ENCODE data around the gene ERICH3.

GRCh38 chr1:74591949-74592348, 81.6 kb downstream of the ERICH3 start:
- TF ChIP-seq WRNIP1 (IDR thresholded peaks at IDR 0.05; ENCODE audit: borderline replicate concordance, low read depth, low read length), result no peak
- TF ChIP-seq YY1 (IDR thresholded peaks at IDR 0.05; ENCODE audit: low read depth, low read length), result no peak
- no peak for TF ChIP-seq SMC3 (IDR thresholded peaks at IDR 0.05; ENCODE audit: borderline replicate concordance, low read length)
- no peak for TF ChIP-seq MTA2 (IDR thresholded peaks at IDR 0.05; ENCODE audit: low read depth)
- no peak for TF ChIP-seq EZH2 (IDR thresholded peaks at IDR 0.05; ENCODE audit: borderline replicate concordance, control insufficient read depth, low read depth, low read length)
- TF ChIP-seq GABPA (IDR thresholded peaks at IDR 0.05; ENCODE audit: low read depth), result no peak
- TF ChIP-seq CREB1 (IDR thresholded peaks at IDR 0.05; ENCODE audit: low read depth), result no peak
- TF ChIP-seq DPF2 (IDR thresholded peaks at IDR 0.05), result no peak
- TF ChIP-seq NR2C2 (IDR thresholded peaks at IDR 0.05; ENCODE audit: borderline replicate concordance, control insufficient read depth, insufficient read length, low read depth), result no peak
